Measurements from ENCODE around the gene CSN2. TPM values are rescaled to one million over a fixed set of nuclear protein-coding genes. Genes with fewer than 3 reads are reported as not detected.

The CSN2 gene, protein sequence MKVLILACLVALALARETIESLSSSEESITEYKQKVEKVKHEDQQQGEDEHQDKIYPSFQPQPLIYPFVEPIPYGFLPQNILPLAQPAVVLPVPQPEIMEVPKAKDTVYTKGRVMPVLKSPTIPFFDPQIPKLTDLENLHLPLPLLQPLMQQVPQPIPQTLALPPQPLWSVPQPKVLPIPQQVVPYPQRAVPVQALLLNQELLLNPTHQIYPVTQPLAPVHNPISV
- total RNA-seq (not detected), polyA plus RNA-seq (not detected)
- long read RNA-seq, donor 1: 0 reads
- long read RNA-seq, donor 2: 0 reads
- long read RNA-seq, donor 3: 0 reads

DNA sequence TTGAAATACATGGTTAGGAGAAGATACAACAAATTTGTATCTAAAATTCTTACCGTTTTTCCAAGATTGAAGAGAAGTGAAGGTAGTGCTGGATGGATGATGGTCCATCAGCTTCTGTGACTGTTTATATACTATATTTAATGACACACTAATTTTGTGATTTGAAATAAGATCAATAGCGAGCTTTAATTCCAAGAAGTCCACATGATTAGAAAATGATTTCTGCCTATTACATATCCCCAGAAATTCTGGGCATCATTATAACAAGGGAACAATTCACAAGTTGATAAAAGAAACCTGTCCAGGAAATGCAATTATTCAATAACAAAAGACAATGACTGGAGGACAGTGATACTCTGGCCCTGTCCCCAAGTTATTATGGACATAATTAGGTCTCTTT lies at the start of gene CSN2:
TSS of gene CSN2 (minus strand) at position 101 of the 400 bp plus-strand sequence. CDS start 4,733 bp downstream, outside the sequence.
- no peak for ATAC-seq
- H3K9me3 ChIP-seq: peaks cover 0 to 12% (median 0%) of the 10 kb centered on the region in 11 donors
- no peak for DNase-seq
- TF ChIP-seq CTCF (IDR thresholded peaks at IDR 0.05): no peak
- H3K4me1 ChIP-seq: no peaks in the 10 kb centered on the region
- 76 to 95% methylated on average over 2 of the region's 2 CpGs for WGBS, 2 donors
- no peaks in the 10 kb centered on the region for H3K27me3 ChIP-seq
- H3K27ac ChIP-seq: no peak within 1 kb of the TSS
- H3K36me3 ChIP-seq: no peaks in the 10 kb centered on the region
- H3K4me3 ChIP-seq: no peak within 1 kb of the TSS
- intact Hi-C loops (cut with DNase I): no loop called here

GRCh38 chr4:70008771-70009170 lies 43.2 kb upstream of the CSN2 start:
- intact Hi-C loops (cut with DNase I): no loop called here
- ATAC-seq: no peak
- Histone ChIP-seq H3K4me1 (no peaks in the 10 kb centered on the region), H3K27me3 (no peaks in the 10 kb centered on the region), H3K4me3 (no peak overlapping the region), H3K36me3 (no peaks in the 10 kb centered on the region), H3K9me3 (peaks cover 0 to 8% (median 0%) of the 10 kb centered on the region in 11 donors), H3K27ac (no peak overlapping the region)
- no peak for TF ChIP-seq CTCF (IDR thresholded peaks at IDR 0.05)
- 40 to 45% methylated on average over 3 of the region's 3 CpGs for WGBS, 2 donors
- DNase-seq: no peak

- intact Hi-C loops (cut with DNase I): no loop called here
- no peak for DNase-seq
These were observed 37.0 kb upstream of the CSN2 start for GRCh38 chr4:70002507-70002906.

GRCh38 chr4:70000711-70001110 lies 35.2 kb upstream of the CSN2 start:
- no peak for ATAC-seq
- no peak for DNase-seq
- Histone ChIP-seq H3K36me3 (no peaks in the 10 kb centered on the region), H3K4me1 (no peaks in the 10 kb centered on the region), H3K27ac (no peak overlapping the region), H3K9me3 (no peaks in the 10 kb centered on the region), H3K27me3 (no peaks in the 10 kb centered on the region), H3K4me3 (no peak overlapping the region)
- WGBS, 2 donors: 65 to 76% methylated on average over 1 of the region's 1 CpG
- intact Hi-C loops (cut with DNase I): no loop called here
- TF ChIP-seq CTCF (IDR thresholded peaks at IDR 0.05): no peak

More at GRCh38 chr4:70002507-70002906, 37.0 kb upstream of the CSN2 start:
- Histone ChIP-seq H3K36me3 (no peaks in the 10 kb centered on the region), H3K27me3 (no peaks in the 10 kb centered on the region), H3K27ac (no peak overlapping the region), H3K4me1 (no peaks in the 10 kb centered on the region), H3K4me3 (no peak overlapping the region), H3K9me3 (no peaks in the 10 kb centered on the region)
- TF ChIP-seq CTCF (IDR thresholded peaks at IDR 0.05): no peak
- no peak for ATAC-seq
